HG02642 (cell line): ENCODE data around the gene FAS.

ENCODE experiments used
- ATAC-seq: cut with Tn5 transposase; IDR thresholded peaks from one replicate; pipeline ENCODE4 v1.9.1; 2021; ENCODE audit warnings: mild to moderate bottlenecking; ENCODE audit not compliant: unreplicated experiment, poor library complexity

FAS gene

DNA sequence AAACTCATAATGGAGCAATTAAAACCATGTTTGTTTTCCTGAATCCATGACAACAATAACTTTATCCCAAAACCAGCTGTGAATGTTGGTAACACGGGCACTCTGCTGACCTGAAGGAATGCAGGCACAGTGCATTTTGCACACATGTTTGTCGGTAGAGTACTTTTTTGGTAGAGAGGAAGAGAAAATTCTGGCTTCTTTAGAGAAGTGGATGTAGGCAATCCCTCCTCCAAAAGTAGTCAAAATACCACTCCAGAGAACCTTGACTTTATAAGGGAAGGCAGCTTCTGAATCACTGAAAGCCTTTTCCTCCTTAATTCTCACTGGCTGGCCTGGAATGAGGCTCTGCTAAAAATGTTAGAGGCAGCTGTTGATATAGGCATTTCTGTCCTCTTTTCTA, 22.2 kb upstream of the FAS start:
- ATAC-seq = no peak

DNA sequence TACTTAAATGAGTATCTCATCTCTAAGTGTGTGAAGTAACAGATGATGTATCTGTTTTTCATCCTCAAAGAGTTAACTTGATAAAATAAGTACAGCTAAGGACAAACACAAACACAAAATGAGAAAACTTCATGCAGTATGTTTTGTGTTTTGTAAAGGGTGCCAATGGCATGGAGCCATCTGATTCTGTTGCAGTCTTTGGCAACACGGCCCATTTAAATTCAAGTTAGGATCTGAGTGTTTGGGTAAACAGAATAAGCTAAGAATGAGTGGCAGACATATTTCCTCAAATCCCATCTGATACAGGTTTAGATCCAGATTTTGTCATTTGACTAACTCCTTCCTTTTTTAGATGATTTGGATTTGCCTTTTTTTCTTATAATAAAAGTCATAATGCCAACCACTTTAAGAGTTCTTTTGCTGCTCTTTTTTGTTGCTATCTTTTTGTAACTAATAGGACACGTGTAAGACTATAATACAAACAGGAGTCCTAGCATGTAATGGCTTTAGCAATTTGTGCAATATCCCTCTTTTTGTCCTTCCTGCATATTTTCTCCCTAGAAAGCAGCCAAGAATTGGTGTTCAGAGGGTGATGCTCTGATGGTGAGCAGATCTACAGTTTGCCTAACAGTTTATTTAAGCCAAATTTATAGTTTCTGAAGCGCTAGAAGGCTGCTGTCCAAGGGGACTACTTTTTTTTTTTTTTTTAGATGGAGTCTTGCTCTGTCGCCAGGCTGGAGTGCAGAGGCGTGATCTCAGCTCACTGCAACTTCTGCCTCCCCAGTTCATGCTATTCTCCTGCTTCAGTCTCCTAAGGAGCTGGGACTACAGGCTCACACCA, 19.2 kb upstream of the FAS start:
- ATAC-seq = no peak

DNA sequence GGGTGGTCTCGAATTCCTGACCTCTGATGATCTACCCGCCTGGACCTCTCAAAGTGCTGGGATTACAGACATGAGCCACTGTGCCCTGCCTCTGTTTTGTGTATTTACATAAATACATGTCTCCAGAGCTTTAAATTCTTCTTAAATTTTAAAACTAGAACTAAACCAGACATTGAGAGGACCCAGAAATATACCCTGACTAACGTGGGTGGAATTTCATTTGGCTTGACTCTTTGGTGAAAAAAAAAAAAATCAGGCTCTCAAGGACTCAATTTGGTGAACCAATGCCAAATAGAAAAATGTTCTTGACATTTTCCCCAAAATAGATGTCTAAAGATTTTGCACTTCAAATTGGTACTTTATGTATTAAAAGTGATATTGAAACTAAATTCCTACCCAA, 16.6 kb upstream of the FAS start:
- ATAC-seq = no peak

DNA sequence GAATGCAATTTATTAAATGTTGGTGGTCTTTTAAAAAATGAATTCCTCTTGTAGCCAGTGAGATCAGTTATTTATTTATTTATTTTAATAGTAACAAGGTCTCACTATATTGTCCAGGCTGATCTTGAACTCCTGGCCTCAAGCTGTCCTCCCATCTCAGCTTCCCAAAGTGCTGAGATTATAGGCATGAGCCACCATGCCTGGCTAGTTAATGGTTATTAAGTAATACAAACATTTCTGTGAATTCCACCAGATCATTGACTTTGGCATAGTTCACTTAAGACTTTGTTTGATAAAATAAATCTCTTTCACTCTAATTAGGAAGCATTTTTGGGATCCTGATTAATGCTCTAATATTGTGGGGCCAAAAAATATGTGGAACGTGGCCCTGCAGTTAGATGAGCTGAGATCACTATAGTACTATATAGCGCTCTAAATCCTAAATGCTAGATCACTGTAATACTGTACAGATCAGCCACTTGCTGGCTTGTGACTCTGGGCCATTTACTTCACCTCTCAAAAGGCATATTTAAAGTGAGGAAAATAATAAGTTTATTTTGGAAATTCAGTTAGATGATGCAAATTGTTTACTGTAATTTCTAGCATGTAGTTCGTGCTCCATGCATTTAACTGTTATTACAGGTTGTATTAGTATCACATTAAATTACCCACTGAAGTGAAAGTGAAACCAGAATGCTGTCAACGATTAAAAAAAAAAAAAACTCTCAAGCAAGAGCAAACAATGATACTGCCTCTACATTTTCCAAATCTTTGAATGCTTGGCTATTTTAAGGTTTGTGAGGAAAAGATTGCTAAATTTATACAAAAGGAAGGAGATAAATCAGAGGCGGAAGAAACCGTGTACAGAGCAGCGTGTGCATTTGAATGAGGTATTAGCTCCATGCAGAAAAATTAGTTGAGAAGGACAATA, 15.9 kb upstream of the FAS start:
- no peak for ATAC-seq

DNA sequence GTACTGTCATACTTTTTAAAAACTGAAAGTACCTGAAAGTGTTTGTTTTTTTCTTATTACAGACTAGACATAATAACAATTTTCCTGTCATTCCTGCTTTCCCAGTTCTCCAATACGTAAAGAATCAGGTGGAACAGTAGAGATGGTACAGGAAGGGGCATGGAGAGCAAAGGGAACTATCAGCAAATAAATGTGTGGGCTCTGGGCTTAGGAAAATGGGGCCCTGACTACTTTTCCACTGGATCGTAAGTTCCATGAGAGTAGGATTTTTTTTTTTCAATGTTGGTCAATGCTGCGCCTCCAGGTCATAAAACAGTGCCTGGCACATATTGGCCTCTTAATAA, 15.2 kb upstream of the FAS start:
- no peak for ATAC-seq

DNA sequence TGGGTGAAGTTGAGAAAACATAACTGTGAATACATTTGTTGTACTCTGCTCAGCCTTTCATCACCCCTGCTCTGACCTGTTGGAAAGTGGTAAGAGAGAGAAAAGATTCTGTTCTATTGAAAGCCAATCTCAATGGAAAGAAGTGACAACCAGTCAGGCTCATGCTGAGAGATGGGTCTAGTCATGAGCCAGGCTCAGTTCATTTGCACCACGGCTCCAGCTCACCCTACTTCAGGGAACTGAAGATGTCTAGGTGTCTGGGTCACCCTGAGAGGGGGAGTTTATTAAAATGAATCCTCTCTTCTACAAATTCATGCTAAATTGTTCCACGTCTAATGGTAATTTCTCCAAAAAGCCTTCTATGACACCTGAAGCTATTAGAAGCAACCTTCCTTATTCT, 12.1 kb upstream of the FAS start:
- no peak for ATAC-seq

DNA sequence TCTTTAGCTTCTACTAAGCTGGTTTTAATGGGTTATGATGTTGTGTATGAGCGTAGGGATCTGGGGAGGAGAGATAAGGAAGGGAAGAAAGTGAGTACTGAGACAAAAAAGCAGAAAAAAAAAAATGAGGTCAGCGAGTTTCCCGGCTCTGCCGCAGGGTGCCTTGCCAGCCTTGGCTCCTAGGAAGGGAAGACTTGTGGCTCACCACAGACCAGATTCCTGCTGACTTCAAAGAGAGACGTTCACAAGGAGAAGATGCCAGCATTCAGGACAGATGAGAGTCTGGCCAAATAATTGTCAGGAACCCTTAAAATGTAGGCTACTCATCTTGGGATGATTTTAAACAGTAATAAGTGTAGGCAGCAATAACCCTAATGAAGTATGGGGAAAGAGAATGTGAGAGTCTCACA, 11.4 kb upstream of the FAS start:
- ATAC-seq = no peak

DNA sequence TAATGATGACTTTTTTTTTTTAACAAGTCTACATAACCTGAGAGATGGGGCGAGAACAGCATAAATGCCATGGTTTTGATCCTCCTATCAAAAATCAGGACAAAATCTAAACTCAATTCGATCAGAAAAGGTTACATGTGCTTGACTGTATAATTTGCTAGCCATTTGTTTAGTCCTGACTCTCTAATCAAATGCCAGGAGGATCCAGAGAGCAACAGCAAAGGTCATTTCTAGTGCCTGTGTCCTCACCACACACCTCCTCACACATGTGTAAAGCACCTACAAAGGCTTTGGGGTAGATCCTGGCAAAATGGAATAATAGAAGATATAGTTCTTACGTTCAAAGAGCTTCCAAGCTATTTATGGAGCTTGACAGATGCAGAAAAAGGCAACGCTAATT, 11.0 kb upstream of the FAS start:
- no peak for ATAC-seq

DNA sequence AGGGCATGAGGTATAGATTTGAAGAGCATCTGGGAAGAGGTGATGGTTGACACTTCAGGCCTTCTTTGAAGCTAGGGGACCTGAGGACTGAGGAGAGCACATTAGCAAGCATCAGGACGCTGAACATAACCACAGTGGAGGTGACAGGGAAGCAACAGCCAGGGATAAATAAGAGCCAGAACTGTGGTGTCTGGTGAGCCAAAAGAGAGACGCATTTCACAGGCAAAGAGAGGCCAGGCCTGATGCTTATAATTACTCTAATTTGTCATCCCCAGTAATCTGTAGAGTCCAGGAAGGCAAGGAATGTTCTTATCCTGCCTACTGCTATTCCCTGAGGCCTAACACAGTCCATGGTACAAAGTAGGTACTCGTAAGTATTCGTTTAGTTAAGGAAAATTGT, 10.4 kb upstream of the FAS start:
- no peak for ATAC-seq

DNA sequence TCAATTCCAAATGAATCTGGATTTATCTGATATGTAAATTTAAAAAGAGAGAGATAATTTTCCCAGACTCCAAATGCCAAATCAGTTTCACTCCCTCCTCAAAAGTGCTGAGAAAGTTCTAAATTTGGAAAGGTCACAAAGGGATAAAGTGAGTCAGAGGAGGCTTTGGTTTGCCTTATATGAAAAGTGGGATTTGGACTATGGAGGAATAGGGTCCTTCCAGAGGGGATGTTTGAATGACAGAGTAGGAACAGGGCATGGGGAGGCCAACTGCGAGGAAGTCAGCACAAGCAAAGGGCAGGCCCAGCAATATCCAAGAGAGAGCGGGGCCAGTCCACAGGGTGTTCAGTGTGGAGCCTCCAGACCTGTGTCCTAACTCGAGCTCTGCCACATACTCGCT, 9.8 kb upstream of the FAS start:
- no peak for ATAC-seq

DNA sequence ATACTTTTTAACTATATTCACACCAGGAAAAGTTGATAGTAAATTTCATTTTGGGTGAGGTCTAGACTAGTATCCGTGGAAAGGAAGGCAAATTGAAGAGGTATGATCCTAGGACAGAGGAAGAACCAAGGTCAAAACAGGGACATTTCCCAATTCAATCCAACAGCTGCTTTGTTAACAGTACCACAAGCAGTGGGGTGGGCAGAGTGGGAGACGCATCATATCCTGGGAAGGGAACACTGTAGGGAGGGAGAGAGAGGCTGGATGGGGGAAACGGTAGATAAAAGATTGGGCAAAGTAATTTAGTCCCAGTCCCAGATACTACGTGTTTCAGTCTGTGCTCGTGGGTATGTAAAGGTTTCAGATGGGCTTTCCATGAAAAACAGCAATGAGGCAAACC, 9.2 kb upstream of the FAS start:
- ATAC-seq = no peak

DNA sequence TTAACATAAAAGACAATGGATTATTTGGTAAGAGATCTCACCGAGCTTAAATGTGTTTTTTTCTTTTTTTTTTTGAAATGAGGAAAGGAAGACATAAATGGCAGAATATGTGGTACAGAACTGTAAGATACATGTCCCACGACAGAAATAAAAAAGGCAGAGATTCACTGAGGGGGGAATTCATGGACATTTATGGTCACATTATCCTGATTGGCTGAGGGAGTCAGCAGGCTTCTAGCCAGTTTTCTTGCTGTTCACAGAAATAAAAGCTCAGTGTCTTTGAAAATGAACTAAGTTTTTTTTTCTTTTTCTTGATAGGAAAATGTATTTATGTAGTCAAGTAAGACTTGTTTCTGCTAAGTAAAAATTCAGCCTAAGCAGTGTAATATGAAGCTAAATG, 8.2 kb upstream of the FAS start:
- ATAC-seq = no peak

DNA sequence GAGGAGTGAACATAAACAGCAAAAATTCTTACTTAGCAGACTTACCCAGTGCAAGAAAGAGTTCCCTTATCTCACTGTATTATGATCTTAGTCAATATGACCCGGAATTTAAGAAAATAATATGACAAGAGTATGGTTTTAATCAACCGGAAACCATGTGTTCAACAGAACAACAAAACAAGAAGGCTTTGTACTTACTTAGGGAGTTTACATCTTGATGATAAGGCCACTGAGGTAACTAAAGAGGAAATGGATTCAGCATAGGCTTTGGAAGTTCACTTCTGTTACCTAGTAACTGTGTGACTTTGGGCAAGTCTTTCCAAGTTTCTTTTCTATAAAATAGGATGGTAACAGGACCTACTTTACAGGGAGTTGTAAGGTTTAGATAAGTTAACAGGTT, 7.4 kb upstream of the FAS start:
- no peak for ATAC-seq

DNA sequence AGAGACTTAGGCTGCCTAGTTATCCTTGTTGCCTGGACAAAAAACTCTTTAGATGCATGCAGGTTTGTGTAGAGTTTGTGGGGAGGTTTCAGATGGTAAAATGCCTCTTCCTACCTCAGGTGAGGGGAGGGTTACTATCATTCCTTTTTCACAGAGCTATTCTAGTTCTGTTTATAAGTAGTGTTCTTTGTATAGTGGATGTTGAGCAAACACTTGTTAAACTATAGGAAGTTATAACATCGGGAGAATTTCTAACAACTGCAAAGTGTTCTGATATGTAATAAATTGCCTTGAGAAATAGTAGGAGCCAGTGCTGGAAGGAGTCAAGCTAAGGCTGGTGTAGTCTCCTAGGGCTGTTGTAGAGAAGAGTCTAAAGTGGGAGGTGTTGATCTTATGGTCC, 6.7 kb upstream of the FAS start:
- ATAC-seq = no peak

DNA sequence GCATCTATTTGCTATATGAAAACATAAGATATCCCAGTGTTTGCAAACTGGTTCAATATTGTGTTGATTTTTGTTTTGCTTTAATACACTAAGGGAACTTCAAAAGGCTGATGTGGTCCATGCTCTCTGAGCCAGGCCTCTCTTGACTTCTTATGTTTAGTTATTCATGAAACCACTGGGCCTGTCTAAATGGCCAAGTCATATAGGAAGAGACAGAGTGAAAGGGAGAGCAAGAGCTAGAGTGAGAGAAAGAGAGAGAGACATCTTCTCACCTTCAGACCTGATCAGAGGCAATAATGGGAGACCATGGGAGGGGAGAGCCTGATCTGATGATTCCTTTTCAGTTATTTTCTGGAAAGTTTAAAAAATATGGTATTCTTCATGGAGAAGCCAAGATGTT, 6.1 kb upstream of the FAS start:
- ATAC-seq = no peak

DNA sequence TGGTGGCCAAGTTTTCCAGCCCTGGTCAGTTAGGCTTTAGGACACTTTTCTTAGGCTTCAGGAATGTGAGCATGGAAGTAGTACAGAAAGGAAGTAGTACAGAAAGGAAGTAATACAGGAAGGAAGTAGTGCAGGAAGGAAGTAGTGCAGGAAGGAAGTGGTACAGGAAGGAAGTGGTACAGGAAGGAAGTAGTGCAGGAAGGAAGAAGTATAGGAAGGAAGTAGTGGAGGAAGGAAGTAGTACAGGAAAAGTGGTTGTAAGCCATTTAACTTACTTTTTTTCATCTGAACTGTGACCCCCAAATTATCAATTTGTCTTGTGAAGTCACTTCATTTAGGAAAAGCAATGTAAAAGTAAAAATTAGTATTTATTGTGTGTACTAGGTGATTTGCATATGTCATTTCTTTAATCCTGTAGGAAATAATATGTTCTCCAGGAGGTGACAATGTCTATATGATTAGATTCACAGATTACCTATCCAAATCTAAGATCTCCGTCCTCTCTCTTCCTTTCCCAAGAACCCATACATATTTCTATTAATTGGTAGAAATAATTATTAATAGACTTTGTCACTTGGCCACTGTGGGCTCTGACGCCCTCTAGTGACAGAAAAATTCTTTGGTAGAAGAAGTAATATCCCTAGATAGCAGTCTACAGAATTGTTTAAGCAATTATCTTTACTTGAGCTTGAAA, 3.9 kb upstream of the FAS start:
- no peak for ATAC-seq

DNA sequence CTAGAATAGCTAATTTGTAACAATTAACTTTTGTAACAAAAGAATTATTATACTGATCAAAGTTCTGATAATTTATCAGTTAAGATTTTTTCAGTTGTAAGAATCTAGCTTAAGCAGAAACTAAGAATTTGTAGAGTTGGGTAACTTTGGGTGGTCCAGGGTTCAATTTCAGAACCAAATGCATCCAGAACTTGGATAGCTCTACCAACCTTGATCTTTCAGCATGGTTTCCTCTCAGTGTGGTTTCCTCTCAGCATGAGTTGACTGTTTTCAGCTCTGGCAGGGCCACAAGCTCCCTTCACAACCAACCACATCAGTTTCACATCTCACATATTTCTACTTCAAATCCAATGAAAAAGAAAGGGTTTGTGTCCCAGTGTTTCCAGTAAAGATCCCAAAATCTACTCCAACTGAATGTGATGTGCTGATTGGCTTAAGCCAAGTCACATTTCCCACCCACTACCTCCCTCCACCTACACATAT, 3.3 kb upstream of the FAS start:
- no peak for ATAC-seq

DNA sequence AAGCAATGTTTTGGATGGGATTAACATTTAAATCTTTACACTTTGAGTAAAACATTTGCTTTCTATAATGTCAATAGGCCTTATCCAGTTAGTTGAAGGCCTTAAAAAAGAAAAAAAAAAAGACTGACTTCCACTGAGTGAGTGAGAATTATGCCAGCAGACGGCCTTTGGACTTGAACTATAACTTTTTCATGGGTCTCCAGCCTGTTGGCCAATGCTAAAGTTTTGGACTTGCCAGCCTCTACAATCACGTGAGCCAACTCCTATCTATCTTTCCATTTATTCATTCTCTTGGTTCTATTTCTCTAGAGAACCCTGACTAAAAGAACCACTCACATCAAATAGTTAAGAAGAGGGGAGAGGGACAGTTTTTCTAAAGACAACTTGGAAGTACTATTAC, 2.8 kb upstream of the FAS start:
- ATAC-seq = no peak

DNA sequence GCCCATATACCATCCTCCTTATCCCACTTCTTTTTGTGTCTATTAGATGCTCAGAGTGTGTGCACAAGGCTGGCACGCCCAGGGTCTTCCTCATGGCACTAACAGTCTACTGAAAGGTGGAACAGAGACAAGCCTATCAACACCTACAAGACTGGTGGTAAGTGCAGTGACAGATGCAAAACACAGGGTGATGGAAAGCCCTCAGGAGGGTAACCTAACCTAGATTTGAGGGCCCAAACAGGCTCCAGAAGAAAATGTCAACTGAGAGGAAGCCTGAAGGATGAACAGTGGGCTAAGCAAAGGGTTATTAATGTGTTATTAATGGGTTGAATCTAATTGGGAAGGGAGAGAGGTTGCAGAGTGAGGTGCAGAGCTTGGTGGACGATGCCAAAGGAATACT, 1.2 kb upstream of the FAS start:
- no peak for ATAC-seq

DNA sequence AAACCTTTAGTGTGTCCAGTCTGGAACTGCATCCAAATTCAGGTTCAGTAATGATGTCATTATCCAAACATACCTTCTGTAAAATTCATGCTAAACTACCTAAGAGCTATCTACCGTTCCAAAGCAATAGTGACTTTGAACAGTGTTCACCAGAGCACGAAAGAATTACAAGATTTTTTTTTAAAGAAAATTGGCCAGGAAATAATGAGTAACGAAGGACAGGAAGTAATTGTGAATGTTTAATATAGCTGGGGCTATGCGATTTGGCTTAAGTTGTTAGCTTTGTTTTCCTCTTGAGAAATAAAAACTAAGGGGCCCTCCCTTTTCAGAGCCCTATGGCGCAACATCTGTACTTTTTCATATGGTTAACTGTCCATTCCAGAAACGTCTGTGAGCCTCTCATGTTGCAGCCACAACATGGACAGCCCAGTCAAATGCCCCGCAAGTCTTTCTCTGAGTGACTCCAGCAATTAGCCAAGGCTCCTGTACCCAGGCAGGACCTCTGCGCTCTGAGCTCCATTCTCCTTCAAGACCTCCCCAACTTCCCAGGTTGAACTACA, 694 bp upstream of the FAS start:
- ATAC-seq = peak; percentile 0
